ENCODE data around the gene ITGAL. TPM values are rescaled to one million over a fixed set of nuclear protein-coding genes. Genes with fewer than 3 reads are reported as not detected.

Gene ITGAL
- total RNA-seq, 2 donors from 2014 or later = 517 to 673 TPM

DNA sequence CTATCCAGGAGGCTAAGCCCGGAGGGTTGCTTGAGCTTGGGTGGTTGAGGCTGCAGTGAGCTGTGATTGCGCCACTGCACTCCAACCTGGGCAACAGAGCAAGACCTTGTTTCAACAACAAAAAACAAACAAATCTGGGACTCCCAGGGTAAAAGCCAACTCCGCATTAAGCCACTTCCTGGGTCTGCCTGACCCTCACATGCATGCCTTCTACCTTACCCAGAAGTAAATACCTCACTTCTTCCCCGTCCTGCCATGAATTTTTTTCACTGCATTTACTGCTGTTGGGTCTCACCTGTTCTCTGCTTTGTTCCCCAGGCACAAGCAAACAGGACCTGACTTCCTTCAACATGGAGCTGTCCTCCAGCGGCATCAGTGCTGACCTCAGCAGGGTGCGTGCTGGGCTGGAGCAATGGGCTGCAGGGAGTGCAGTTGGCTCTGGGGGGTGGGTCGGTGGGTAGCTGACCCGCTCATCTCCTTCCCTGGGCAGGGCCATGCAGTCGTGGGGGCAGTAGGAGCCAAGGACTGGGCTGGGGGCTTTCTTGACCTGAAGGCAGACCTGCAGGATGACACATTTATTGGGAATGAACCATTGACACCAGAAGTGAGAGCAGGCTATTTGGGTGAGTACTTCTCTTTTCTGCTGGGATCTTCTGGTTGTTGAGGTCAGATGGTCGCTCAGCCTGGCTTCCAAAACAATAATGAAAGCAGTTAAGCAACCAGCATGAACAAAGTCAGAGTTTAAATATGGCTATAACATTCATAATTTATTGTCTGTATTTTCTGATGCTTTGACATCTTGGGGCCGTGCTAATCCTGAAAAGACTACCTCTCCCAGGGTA is 16.4 kb downstream of the ITGAL start:
- H3K4me1 Mint-ChIP-seq (ENCODE audit: low read depth) = peaks cover 65% of the 10 kb centered on the region
- DNase-seq (no peak), ATAC-seq (replicated peaks in 1 of 2) (no peak)
- H3K4me3 Mint-ChIP-seq = no peak overlapping the region
- H3K27me3 Mint-ChIP-seq (ENCODE audit: low read depth) = no peaks in the 10 kb centered on the region
- H3K27ac Mint-ChIP-seq = no peak overlapping the region
- H3K36me3 Mint-ChIP-seq (ENCODE audit: insufficient read depth in 2 of 2) = peaks cover 31 to 55% of the 10 kb centered on the region in 2 donors
- no peaks in the 10 kb centered on the region for H3K9me3 Mint-ChIP-seq

GRCh38 chr16:30490210-30490609 is 17.7 kb downstream of the ITGAL start:
- peaks cover 58% of the 10 kb centered on the region for H3K4me1 Mint-ChIP-seq (ENCODE audit: low read depth)
- H3K9me3 Mint-ChIP-seq = no peaks in the 10 kb centered on the region

GRCh38 chr16:30491229-30491628 is 18.7 kb downstream of the ITGAL start:
- Mint-ChIP-seq H3K36me3 (ENCODE audit: insufficient read depth in 2 of 2) (peaks cover 37 to 52% of the 10 kb centered on the region in 2 donors), H3K9me3 (no peaks in the 10 kb centered on the region), H3K27ac (peak overlapping the region; percentile 59), H3K4me1 (ENCODE audit: low read depth) (peaks cover 50% of the 10 kb centered on the region), H3K4me3 (no peak overlapping the region), H3K27me3 (ENCODE audit: low read depth) (no peaks in the 10 kb centered on the region)
- ATAC-seq (replicated peaks in 1 of 2) (no peak), DNase-seq (no peak)

More at GRCh38 chr16:30490210-30490609, 17.7 kb downstream of the ITGAL start:
- Mint-ChIP-seq H3K36me3 (ENCODE audit: insufficient read depth in 2 of 2) (peaks cover 34 to 58% of the 10 kb centered on the region in 2 donors), H3K27me3 (ENCODE audit: low read depth) (no peaks in the 10 kb centered on the region), H3K4me3 (no peak overlapping the region), H3K27ac (peak overlapping the region; percentile 59)
- DNase-seq (no peak), ATAC-seq (replicated peaks in 1 of 2) (no peak)

DNA sequence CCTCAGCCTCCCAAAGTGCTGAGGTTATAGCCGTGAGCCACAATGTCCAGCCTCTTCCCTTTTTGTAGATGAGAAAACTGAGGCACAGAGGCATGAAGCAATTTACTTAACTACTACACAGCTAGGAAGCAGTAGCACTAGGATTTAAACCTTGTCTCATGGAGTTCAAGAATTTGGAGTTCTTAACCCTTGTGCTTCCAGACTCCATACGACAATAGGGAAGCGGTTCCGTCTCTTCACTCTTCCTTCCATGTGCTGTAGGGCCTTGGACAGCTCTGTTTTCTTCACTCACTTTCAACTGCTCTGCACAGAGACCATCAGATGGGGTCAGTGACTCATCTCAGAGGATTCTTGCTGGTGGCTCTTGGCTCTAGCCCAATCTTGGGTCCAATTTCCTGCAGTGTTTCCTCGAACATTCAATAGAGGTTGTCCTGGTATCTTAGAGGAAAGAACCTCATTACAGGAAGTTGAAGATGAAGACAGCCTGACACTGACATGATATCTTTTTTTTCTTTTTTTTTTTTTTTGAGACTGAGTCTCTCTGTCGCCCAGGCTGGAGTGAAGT is 19.3 kb downstream of the ITGAL start:
- peaks cover 44% of the 10 kb centered on the region for H3K4me1 Mint-ChIP-seq (ENCODE audit: low read depth)
- no peaks in the 10 kb centered on the region for H3K27me3 Mint-ChIP-seq (ENCODE audit: low read depth)
- ATAC-seq (replicated peaks in 1 of 2) (peak; percentile 57 to 60), DNase-seq (peak; percentile 16 to 29)
- peak overlapping the region; percentile 59 for H3K27ac Mint-ChIP-seq
- H3K36me3 Mint-ChIP-seq (ENCODE audit: insufficient read depth in 2 of 2) = peaks cover 35 to 50% of the 10 kb centered on the region in 2 donors
- no peak overlapping the region for H3K4me3 Mint-ChIP-seq
- no peaks in the 10 kb centered on the region for H3K9me3 Mint-ChIP-seq

- DNase-seq = no peak
- Mint-ChIP-seq H3K4me3 (no peak overlapping the region), H3K4me1 (ENCODE audit: low read depth) (peaks cover 31% of the 10 kb centered on the region), H3K36me3 (ENCODE audit: insufficient read depth in 2 of 2) (peaks cover 29 to 43% of the 10 kb centered on the region in 2 donors), H3K27ac (peak overlapping the region; percentile 20), H3K9me3 (no peaks in the 10 kb centered on the region), H3K27me3 (ENCODE audit: low read depth) (no peaks in the 10 kb centered on the region)
- no peak for ATAC-seq (replicated peaks in 1 of 2)
These were observed 21.5 kb downstream of the ITGAL start for GRCh38 chr16:30493941-30494488.

- DNase-seq (no peak), ATAC-seq (replicated peaks in 1 of 2) (no peak)
- Mint-ChIP-seq H3K36me3 (ENCODE audit: insufficient read depth in 2 of 2) (peaks cover 24 to 41% of the 10 kb centered on the region in 2 donors), H3K4me3 (no peak overlapping the region), H3K9me3 (no peaks in the 10 kb centered on the region), H3K27me3 (ENCODE audit: low read depth) (no peaks in the 10 kb centered on the region), H3K4me1 (ENCODE audit: low read depth) (peaks cover 26% of the 10 kb centered on the region), H3K27ac (peak overlapping the region; percentile 20)
These were observed 22.2 kb downstream of the ITGAL start for GRCh38 chr16:30494709-30495108.

GRCh38 chr16:30499284-30499683 is 26.7 kb downstream of the ITGAL start:
- H3K36me3 Mint-ChIP-seq (ENCODE audit: insufficient read depth in 2 of 2) = peaks cover 21 to 44% of the 10 kb centered on the region in 2 donors
- ATAC-seq (replicated peaks in 1 of 2) (no peak), DNase-seq (no peak)
- H3K27ac Mint-ChIP-seq = no peak overlapping the region
- H3K4me3 Mint-ChIP-seq = no peak overlapping the region
- H3K4me1 Mint-ChIP-seq (ENCODE audit: low read depth) = peaks cover 8% of the 10 kb centered on the region
- no peaks in the 10 kb centered on the region for H3K9me3 Mint-ChIP-seq
- H3K27me3 Mint-ChIP-seq (ENCODE audit: low read depth) = no peaks in the 10 kb centered on the region

DNA sequence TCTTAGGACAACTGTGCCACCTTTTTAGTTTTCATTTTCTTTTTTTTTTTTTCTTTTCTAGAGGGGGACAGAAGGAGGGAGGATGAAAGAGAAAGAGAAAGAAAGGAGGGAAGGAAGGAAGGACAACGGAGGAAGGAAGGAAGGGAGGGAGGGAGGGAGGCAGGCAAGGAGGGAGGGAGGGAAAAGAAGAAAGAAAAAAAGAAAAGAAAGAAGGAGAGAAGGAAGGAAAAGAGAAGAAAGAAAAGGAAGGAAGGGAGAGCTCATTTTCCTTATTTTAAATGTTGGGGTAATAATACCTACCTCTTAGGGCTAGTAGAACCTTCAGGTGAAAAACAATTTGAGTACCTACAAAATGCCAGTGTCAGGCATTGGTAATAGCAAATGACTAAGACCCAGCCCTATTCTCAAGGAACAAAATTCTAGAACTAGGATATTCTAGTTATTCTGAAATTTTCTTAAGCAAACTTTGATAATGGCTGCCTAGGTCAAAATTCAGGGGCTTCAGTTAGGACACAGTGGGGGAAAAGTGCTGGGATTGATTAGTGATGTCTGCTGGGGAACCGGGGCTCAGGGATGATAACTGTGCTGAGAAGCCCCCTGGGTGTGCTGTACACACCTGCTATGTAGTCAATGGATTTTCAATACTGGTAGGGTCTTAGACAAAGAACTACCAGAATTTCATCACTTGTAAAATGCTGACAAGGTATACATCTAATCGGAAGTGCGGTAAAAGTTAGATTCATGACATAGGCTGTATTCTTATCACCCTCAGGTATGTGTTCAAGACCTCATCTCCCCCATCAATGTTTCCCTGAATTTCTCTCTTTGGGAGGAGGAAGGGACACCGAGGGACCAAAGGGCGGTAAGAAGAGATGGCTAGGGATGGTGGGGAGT is 31.1 kb downstream of the ITGAL start:
- no peaks in the 10 kb centered on the region for H3K27me3 Mint-ChIP-seq (ENCODE audit: low read depth)
- H3K9me3 Mint-ChIP-seq = no peaks in the 10 kb centered on the region
- peaks cover 8% of the 10 kb centered on the region for H3K4me1 Mint-ChIP-seq (ENCODE audit: low read depth)
- DNase-seq (no peak), ATAC-seq (replicated peaks in 1 of 2) (no peak)
- H3K27ac Mint-ChIP-seq = peak overlapping the region; percentile 86
- H3K4me3 Mint-ChIP-seq = no peak overlapping the region
- H3K36me3 Mint-ChIP-seq (ENCODE audit: insufficient read depth in 2 of 2) = peaks cover 11 to 49% of the 10 kb centered on the region in 2 donors

DNA sequence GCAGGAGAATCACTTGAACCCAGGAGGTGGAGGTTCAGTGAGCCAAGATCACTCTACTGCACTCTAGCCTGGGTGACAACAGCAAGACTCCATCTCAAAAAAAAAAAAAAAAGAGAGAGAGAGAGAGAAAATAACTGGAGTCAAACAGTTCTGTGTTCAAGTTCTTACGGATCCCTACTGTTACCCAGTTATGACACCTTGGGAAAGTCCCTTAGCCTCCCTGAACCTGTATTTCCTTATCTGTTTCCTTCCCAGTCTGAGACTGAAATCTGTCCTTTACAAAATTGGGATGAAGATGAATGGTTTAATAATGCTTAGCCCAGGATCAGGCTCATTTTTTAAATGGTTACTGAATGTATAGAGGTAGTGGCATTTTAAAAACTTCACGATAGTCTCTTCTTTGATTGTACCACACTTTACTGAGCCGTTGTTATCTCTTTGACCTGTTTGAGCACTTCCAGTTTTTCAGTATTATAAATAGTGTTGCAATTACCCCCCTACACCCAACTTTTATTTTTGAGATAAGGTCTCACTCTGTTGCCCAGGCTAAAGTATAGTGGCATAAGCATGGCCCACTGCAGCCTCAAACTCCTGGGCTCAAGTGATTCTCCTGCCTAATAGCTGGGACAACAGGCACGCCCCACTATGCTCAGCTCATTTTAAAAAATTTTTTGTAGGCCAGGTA is 36.7 kb downstream of the ITGAL start:
- ATAC-seq (replicated peaks in 1 of 2) = no peak

GRCh38 chr16:30510376-30510938 is 37.9 kb downstream of the ITGAL start:
- no peak for ATAC-seq (replicated peaks in 1 of 2)
- peaks cover 22 to 59% of the 10 kb centered on the region in 2 donors for H3K36me3 Mint-ChIP-seq (ENCODE audit: insufficient read depth in 2 of 2)
- H3K4me1 Mint-ChIP-seq (ENCODE audit: low read depth) = peaks cover 6% of the 10 kb centered on the region
- DNase-seq = no peak
- no peak overlapping the region for H3K27ac Mint-ChIP-seq
- no peaks in the 10 kb centered on the region for H3K9me3 Mint-ChIP-seq
- H3K4me3 Mint-ChIP-seq = no peak overlapping the region
- no peaks in the 10 kb centered on the region for H3K27me3 Mint-ChIP-seq (ENCODE audit: low read depth)

More for the DNA sequence above, 36.7 kb downstream of the ITGAL start:
- Mint-ChIP-seq H3K4me3 (no peak overlapping the region), H3K36me3 (ENCODE audit: insufficient read depth in 2 of 2) (peaks cover 17 to 56% of the 10 kb centered on the region in 2 donors), H3K27me3 (ENCODE audit: low read depth) (no peaks in the 10 kb centered on the region), H3K9me3 (no peaks in the 10 kb centered on the region), H3K27ac (peak overlapping the region; percentile 63), H3K4me1 (ENCODE audit: low read depth) (no peaks in the 10 kb centered on the region)
- DNase-seq = no peak

DNA sequence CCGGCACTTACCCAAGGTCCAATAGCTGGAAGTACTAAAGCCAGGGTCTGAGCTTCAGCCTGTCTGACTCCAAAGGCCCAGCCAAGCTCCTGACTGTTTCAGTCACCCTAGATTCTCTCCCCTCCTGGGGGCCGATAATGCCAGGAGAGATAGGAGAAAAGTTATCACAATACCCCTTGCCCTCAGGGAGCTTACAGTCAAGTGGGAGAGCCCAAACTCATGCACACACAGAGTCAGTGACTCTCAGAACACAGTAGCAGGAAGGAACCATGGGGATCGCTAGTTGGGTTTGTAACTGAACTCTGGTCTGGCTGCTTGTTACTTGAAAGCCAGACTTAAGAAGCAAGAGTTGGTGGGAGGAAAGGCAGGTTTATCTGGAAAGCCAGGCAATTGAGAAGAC is 39.0 kb downstream of the ITGAL start:
- Mint-ChIP-seq H3K27ac (no peak overlapping the region), H3K27me3 (ENCODE audit: low read depth) (no peaks in the 10 kb centered on the region), H3K4me3 (no peak overlapping the region), H3K4me1 (ENCODE audit: low read depth) (peaks cover 8% of the 10 kb centered on the region), H3K9me3 (no peaks in the 10 kb centered on the region), H3K36me3 (ENCODE audit: insufficient read depth in 2 of 2) (peaks cover 22 to 56% of the 10 kb centered on the region in 2 donors)
- DNase-seq (no peak), ATAC-seq (replicated peaks in 1 of 2) (no peak)

DNA sequence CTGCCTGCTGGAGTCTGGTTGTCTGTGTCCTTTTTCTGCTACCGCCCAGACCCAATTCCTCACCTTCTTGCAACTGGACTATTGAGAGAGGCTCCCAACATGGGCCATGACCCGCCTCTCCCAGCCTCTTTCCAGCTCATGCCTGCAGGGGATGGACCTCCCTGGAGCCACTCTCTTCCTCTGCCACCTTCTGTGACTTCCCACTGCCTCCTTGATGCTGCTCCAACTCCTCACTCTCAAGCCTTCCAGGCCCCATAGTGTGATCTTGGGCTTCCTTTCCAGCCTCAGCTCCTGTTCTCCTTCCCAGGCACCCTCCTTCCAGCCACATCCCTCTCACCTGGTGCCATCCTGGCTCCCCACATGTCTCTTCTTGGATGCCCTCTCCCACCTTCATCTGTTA is 42.7 kb downstream of the ITGAL start:
- ATAC-seq (replicated peaks in 1 of 2) = no peak
- Mint-ChIP-seq H3K9me3 (no peaks in the 10 kb centered on the region), H3K27ac (no peak overlapping the region), H3K27me3 (ENCODE audit: low read depth) (no peaks in the 10 kb centered on the region), H3K36me3 (ENCODE audit: insufficient read depth in 2 of 2) (peaks cover 27 to 70% of the 10 kb centered on the region in 2 donors), H3K4me3 (no peak overlapping the region), H3K4me1 (ENCODE audit: low read depth) (peaks cover 18% of the 10 kb centered on the region)
- DNase-seq = no peak

All from activated T-cell treated with anti-CD3 and anti-CD28 coated beads, Interleukin-2, amount 50 U/mL, for 72 hours (primary cell).